ENCODE measurements around the gene CPPED1. TPM values are rescaled to one million over a fixed set of nuclear protein-coding genes. Genes with fewer than 3 reads are reported as not detected.
"Not testable (repeated sequence)": the region's sequence is repeated elsewhere in the genome, so short reads cannot be mapped to it uniquely, and the experiment has no call there.

Gene CPPED1
- total and polyA plus RNA-seq, 2 experiments from 2014 or later = 6.2 to 7.3 TPM

GRCh38 chr16:12766853-12767252 lies 36.8 kb downstream of the CPPED1 start:
- ATAC-seq = no peak
- no peak for DNase-seq (ENCODE audit: low spot score)
- Mint-ChIP-seq H3K27ac (no peak overlapping the region), H3K27me3 (ENCODE audit: insufficient read depth, low read depth, poor library complexity) (no peaks in the 10 kb centered on the region), H3K4me3 (no peak overlapping the region), H3K4me1 (no peaks in the 10 kb centered on the region), H3K9me3 (no peaks in the 10 kb centered on the region), H3K36me3 (ENCODE audit: low read depth) (no peaks in the 10 kb centered on the region)
- no peaks in the 10 kb centered on the region for H3K36me3 ChIP-seq (ENCODE audit: insufficient read depth)
- no peaks in the 10 kb centered on the region for H3F3A ChIP-seq (replicated peaks; ENCODE audit: low read depth)
- H3K4me2 ChIP-seq = no peak overlapping the region
- H3K79me2 ChIP-seq (replicated peaks; ENCODE audit: insufficient read depth) = no peaks in the 10 kb centered on the region
- H3K9me2 ChIP-seq (ENCODE audit: insufficient read depth) = no peaks in the 10 kb centered on the region
- no peak overlapping the region for H3K27ac ChIP-seq (ENCODE audit: low read depth)
- H2AFZ ChIP-seq = no peak overlapping the region
- TF ChIP-seq, protein P1, sequence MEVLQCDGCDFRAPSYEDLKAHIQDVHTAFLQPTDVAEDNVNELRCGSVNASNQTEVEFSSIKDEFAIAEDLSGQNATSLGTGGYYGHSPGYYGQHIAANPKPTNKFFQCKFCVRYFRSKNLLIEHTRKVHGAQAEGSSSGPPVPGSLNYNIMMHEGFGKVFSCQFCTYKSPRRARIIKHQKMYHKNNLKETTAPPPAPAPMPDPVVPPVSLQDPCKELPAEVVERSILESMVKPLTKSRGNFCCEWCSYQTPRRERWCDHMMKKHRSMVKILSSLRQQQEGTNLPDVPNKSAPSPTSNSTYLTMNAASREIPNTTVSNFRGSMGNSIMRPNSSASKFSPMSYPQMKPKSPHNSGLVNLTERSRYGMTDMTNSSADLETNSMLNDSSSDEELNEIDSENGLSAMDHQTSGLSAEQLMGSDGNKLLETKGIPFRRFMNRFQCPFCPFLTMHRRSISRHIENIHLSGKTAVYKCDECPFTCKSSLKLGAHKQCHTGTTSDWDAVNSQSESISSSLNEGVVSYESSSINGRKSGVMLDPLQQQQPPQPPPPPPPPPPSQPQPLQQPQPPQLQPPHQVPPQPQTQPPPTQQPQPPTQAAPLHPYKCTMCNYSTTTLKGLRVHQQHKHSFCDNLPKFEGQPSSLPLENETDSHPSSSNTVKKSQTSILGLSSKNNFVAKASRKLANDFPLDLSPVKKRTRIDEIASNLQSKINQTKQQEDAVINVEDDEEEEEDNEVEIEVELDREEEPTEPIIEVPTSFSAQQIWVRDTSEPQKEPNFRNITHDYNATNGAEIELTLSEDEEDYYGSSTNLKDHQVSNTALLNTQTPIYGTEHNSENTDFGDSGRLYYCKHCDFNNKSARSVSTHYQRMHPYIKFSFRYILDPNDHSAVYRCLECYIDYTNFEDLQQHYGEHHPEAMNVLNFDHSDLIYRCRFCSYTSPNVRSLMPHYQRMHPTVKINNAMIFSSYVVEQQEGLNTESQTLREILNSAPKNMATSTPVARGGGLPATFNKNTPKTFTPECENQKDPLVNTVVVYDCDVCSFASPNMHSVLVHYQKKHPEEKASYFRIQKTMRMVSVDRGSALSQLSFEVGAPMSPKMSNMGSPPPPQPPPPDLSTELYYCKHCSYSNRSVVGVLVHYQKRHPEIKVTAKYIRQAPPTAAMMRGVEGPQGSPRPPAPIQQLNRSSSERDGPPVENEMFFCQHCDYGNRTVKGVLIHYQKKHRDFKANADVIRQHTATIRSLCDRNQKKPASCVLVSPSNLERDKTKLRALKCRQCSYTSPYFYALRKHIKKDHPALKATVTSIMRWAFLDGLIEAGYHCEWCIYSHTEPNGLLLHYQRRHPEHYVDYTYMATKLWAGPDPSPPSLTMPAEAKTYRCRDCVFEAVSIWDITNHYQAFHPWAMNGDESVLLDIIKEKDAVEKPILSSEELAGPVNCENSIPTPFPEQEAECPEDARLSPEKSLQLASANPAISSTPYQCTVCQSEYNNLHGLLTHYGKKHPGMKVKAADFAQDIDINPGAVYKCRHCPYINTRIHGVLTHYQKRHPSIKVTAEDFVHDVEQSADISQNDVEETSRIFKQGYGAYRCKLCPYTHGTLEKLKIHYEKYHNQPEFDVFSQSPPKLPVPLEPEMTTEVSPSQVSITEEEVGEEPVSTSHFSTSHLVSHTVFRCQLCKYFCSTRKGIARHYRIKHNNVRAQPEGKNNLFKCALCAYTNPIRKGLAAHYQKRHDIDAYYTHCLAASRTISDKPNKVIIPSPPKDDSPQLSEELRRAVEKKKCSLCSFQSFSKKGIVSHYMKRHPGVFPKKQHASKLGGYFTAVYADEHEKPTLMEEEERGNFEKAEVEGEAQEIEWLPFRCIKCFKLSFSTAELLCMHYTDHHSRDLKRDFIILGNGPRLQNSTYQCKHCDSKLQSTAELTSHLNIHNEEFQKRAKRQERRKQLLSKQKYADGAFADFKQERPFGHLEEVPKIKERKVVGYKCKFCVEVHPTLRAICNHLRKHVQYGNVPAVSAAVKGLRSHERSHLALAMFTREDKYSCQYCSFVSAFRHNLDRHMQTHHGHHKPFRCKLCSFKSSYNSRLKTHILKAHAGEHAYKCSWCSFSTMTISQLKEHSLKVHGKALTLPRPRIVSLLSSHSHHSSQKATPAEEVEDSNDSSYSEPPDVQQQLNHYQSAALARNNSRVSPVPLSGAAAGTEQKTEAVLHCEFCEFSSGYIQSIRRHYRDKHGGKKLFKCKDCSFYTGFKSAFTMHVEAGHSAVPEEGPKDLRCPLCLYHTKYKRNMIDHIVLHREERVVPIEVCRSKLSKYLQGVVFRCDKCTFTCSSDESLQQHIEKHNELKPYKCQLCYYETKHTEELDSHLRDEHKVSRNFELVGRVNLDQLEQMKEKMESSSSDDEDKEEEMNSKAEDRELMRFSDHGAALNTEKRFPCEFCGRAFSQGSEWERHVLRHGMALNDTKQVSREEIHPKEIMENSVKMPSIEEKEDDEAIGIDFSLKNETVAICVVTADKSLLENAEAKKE (CRISPR knock-in tag; IDR thresholded peaks at IDR 0.05) = no peak
- TF ChIP-seq ZNF114 (CRISPR knock-in tag; IDR thresholded peaks at IDR 0.05) = no peak
- H4K20me1 ChIP-seq (replicated peaks; ENCODE audit: insufficient read depth) = no peaks in the 10 kb centered on the region
- no peaks in the 10 kb centered on the region for H3K27me3 ChIP-seq (ENCODE audit: insufficient read depth)
- no peak overlapping the region for H3K4me3 ChIP-seq
- no peaks in the 10 kb centered on the region for H3K4me1 ChIP-seq (ENCODE audit: insufficient read depth)

DNA sequence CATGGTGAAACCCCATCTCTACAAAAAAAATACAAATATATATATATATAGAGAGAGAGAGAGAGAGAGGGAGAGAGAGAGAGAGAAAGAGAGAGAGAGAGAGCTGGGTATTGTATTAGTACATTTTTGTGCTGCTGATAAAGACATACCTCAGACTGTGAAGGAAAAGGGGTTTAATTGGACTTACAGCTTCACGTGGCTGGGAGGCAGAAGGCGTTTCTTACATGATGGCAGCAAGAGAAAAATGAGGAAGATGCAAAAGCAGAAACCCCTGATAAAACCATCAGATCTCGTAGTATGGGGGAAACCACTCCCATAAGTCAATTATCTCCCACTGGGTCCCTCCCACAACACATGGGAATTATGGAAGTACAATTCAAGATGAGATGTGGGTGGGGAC lies 37.5 kb downstream of the CPPED1 start:
- not testable (repeated sequence) for H3K36me3 Mint-ChIP-seq (ENCODE audit: low read depth); H3K79me2 ChIP-seq (replicated peaks; ENCODE audit: insufficient read depth); H3K4me1 ChIP-seq (ENCODE audit: insufficient read depth); DNase-seq (ENCODE audit: low spot score); H3K27me3 Mint-ChIP-seq (ENCODE audit: insufficient read depth, low read depth, poor library complexity); H3K27me3 ChIP-seq (ENCODE audit: insufficient read depth); H2AFZ ChIP-seq; H3K36me3 ChIP-seq (ENCODE audit: insufficient read depth); H3K9me2 ChIP-seq (ENCODE audit: insufficient read depth); H3K4me3 ChIP-seq; H3K27ac ChIP-seq (ENCODE audit: low read depth); H3K4me2 ChIP-seq; H3F3A ChIP-seq (replicated peaks; ENCODE audit: low read depth); ATAC-seq; H3K27ac Mint-ChIP-seq; H3K9me3 Mint-ChIP-seq; H4K20me1 ChIP-seq (replicated peaks; ENCODE audit: insufficient read depth); H3K4me1 Mint-ChIP-seq; H3K4me3 Mint-ChIP-seq

Measured in GM23338 (cell line).